GM21528 (cell line): ENCODE measurements around the gene MYOM1.

Source experiments
- ATAC-seq: cut with Tn5 transposase; IDR thresholded peaks from one replicate; pipeline ENCODE4 v1.9.1; 2021; ENCODE audit warnings: mild to moderate bottlenecking, moderate library complexity; ENCODE audit not compliant: unreplicated experiment, low FRiP score

Gene MYOM1

GRCh38 chr18:3156325-3156640 lies 63.5 kb downstream of the MYOM1 start:
- no peak for ATAC-seq

DNA sequence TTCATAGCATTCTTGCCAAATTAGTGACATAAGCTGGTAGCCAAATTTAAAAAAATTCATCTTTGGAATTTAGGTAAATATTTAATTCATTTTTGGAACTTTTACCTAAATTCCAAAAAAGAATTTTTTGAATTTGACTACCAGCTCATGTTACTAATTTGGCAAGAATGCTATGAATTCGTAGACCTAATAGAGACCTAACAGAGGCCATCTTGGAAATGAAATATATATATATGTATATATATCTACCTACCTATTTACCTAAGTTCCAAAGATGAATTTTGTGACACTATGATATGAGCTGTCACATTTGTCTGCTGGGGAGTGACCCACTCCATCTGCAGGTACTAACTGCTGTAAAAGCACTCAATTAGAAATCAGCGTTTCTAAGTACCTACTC lies 65.6 kb downstream of the MYOM1 start:
- ATAC-seq: no peak

DNA sequence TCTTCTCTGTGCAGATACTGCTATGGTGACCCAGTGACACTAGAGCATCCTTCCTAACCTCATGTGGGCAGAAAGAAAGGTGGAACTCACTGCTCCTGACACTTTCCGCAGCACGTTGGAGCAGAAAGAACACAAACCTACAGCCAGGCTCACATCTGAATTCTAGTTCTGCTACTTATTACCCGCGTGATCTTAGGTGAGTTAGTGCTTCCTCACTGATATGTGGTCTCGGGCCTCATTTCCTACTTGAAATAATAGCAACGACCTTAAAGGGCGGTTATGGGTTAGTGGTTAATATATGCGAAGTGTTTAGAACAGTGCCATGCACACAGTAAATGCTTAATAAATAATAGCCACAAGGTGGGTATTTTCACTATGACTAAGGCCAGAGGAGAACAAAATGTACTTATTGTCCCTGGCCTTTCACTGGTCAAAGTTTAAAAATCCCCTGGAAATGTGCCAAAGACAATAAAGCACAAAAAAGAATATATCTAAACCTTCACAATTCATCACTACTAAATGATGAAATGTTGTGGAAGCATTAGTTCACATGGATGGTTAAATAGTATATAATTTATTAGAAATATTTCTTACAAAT lies 66.6 kb downstream of the MYOM1 start:
- no peak for ATAC-seq

GRCh38 chr18:3152294-3152693 lies 67.5 kb downstream of the MYOM1 start:
- ATAC-seq: no peak

GRCh38 chr18:3151399-3152264 lies 68.1 kb downstream of the MYOM1 start:
- no peak for ATAC-seq

DNA sequence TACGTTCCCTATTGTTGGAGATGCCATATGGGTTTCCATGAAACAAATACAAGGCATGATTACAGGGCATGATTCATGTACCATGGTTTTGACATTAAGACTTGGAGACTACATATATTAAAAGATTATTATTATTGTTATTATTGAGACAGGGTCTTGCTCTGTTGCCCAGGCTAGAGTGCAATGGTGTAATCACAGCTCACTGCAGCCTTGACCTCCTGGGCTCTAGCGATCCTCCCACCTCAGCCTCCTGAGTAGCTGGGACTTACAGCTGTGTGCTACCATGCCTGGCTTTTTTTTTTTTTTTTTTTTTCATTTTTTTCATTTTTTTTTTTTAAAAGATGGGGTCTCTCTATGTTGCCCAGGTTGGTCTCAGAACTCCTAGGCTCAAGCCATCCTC lies 69.1 kb downstream of the MYOM1 start:
- ATAC-seq: no peak

GRCh38 chr18:3150274-3150673 lies 69.5 kb downstream of the MYOM1 start:
- no peak for ATAC-seq

DNA sequence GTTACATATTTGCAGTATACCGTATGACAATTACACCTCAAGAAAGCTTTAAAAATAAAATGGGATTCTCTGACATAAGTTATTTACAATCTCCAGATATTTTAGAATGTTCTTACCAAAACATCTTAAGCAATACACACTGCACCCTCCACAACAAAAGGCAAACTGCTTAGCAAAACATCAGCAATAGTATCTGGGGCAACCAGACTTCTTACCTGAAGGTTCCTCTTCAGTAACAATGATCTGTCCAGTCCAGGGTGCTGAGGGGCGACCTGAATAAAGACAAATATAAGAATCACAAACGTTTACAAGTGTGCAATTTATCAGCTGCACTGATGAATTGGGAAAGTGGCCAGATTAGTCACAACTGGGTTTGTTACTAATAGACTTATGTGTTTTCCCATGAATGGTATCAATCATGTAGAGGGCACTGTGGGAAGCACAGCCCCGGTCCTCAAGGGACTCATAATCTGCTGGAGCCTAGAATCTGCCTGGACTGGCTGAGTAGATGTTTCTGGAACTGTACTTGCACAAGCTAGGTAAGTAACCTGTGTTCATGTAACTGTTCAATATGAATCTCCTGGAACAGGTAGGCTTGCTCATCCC lies 70.7 kb downstream of the MYOM1 start:
- no peak for ATAC-seq

DNA sequence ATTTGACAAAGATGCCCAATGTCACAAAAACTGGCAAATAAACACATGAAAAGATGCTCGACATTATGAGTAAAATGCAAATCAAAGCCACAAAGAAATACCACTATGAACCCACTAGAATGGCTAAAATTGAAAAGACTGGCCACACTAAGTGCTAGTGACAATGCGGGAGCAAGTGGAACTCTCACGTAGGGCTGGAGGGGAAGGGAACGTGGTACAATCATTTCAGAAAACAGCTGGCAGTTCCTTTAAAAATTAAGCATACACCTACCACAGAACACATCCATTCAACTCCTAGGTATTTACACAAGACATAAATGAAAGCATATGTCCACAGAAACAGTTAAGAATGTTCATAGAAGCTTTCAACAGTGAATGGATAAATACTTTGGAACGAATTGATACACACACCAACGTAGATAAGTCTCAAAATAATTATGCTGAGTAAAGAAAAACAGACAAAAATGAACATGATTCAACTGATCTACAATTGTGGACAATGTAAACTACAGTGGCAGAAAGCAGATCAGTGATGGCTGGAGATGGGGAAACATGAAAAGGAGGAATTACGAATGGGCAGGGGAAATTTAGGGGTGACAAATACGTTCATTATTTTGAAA lies 71.7 kb downstream of the MYOM1 start:
- ATAC-seq: no peak

GRCh38 chr18:3140986-3141639 lies 78.7 kb downstream of the MYOM1 start:
- no peak for ATAC-seq

DNA sequence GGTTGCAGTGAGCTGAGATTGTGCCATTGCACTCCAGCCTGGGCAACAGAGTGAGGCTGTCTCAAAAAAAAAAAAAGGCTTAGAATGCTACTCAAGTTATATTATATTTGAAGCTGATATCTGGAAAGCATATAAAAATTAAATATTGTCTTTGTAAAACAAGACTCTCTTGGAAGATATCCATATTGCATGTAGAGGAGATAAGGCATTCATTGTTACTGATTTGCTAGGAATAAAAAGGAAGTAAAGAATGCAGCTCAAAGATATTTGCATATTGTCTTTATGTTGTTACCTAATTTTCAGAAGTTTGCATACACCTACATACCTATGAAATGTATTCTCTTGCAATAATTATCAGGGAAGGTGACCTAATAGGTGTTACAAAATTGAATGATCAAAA lies 79.4 kb downstream of the MYOM1 start:
- no peak for ATAC-seq

DNA sequence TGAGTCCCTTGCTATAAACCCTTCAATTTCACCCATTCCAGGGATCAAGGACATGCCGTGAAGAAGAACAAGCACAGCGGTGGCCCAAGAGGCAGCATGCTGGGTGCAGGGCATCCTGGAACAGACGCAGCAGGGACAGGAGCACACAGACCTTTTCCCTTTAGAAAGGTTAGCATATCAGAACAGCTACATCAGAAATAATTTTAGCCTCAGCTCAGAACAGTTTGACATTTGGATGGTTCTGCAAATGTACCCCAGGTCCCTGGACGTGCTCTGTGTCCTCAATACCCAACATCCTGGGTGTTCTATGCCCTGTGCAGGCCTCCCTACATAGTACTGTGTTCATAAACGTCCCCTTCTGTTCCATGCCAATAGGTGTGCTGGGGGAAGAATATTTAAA lies 80.4 kb downstream of the MYOM1 start:
- no peak for ATAC-seq

- no peak for ATAC-seq
Observed at GRCh38 chr18:3138274-3138975, 81.3 kb downstream of the MYOM1 start.

- ATAC-seq: no peak
Observed at GRCh38 chr18:3135536-3135935, 84.2 kb downstream of the MYOM1 start.

- no peak for ATAC-seq
Observed at GRCh38 chr18:3132700-3133099, 87.1 kb downstream of the MYOM1 start.

DNA sequence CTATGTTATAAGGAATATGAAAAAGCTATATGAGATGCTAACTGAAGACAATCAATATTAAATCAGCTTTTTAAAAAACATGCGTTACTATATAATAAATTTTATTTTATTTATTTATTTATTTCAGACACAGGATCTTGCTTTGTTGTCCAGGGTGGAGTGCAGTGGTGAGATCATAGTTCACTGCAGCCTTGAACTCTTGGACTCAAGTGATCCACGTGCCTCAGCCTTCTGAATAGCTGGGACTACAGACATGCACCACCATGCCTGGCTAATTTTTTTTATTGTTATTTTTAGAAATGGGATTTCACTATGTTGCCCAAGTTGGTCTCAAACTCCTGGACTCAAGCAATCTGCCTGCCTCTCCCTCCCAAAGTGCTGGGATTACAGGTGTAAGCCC lies 89.4 kb downstream of the MYOM1 start:
- ATAC-seq: no peak

- peak; percentile 93 for ATAC-seq
Observed at GRCh38 chr18:3129053-3129864, 90.5 kb downstream of the MYOM1 start.

GRCh38 chr18:3126457-3127097 lies 93.2 kb downstream of the MYOM1 start:
- ATAC-seq: no peak

GRCh38 chr18:3124822-3125221 lies 94.9 kb downstream of the MYOM1 start:
- no peak for ATAC-seq
